Activated CD8-positive, alpha-beta memory T cell treated with anti-CD3 and anti-CD28 coated beads for 36 hours (primary cell): Measurements from ENCODE around the gene GNB1. TPM values are rescaled to one million over a fixed set of nuclear protein-coding genes. Genes with fewer than 3 reads are reported as not detected.

ENCODE experiments used
- CTCF ChIA-PET: fragments of 350-600 bp; sonication (Branson Sonifier 250); formaldehyde crosslinking; loops from one replicate; lab custom pipeline; 2021; ENCODE audit warnings: antibody characterized with exemption; lab: Charles Lee
- POLR2A ChIA-PET: fragments of 350-600 bp; sonication (Branson Sonifier 250); formaldehyde crosslinking; loops from one replicate; lab custom pipeline; 2021; ENCODE audit warnings: antibody characterized with exemption; lab: Charles Lee
- total RNA-seq, 2 experiments: library from RNA; stranded (reverse); gene quantifications; one replicate each; pipeline ENCODE4 v1.2.3, GENCODE V29; 2021

GNB1 gene
- total RNA-seq, 2 experiments from 2014 or later, result 420 to 435 TPM

- CTCF ChIA-PET, result interaction anchor here (0.6 to 2.0 kb wide), 2 partner anchors 10 to 86 kb away, joined by 3 to 6 read pairs; no protein-coding TSS in a partner anchor
- POLR2A ChIA-PET, result no interaction called here
Measured at GRCh38 chr1:1819762-1820161, 71.1 kb downstream of the GNB1 start.

GRCh38 chr1:1817221-1817620 is 73.7 kb downstream of the GNB1 start:
- CTCF ChIA-PET, result interaction anchor here (0.6 kb wide), 1 partner anchor 96 kb away, joined by 8 read pairs; no protein-coding TSS in a partner anchor
- POLR2A ChIA-PET, result no interaction called here

- CTCF ChIA-PET, result no interaction called here
- POLR2A ChIA-PET, result no interaction called here
Measured at GRCh38 chr1:1815606-1816281, 75.1 kb downstream of the GNB1 start.

GRCh38 chr1:1809489-1809888 is 81.4 kb downstream of the GNB1 start:
- ChIA-PET CTCF (interaction anchor here (1.6 kb wide), 1 partner anchor 99 kb away, joined by 3 read pairs; no protein-coding TSS in a partner anchor), POLR2A (no interaction called here)

- CTCF ChIA-PET, result interaction anchor here (0.8 to 1.6 kb wide), 2 partner anchors 10 to 98 kb away, joined by 3 to 4 read pairs; no protein-coding TSS in a partner anchor
- POLR2A ChIA-PET, result no interaction called here
Measured at GRCh38 chr1:1808206-1808605, 82.7 kb downstream of the GNB1 start.

- ChIA-PET CTCF (no interaction called here), POLR2A (no interaction called here)
Measured at GRCh38 chr1:1806890-1807289, 84.0 kb downstream of the GNB1 start.

- ChIA-PET CTCF (no interaction called here), POLR2A (no interaction called here)
Measured at GRCh38 chr1:1804301-1804700, 86.6 kb downstream of the GNB1 start.

GRCh38 chr1:1802871-1803270 is 88.0 kb downstream of the GNB1 start:
- POLR2A ChIA-PET, result no interaction called here
- CTCF ChIA-PET, result interaction anchor here (0.8 to 1.1 kb wide), 2 partner anchors 22 to 103 kb away, joined by 3 read pairs; no protein-coding TSS in a partner anchor

- POLR2A ChIA-PET, result no interaction called here
- CTCF ChIA-PET, result no interaction called here
Measured at GRCh38 chr1:1799716-1800115, 91.2 kb downstream of the GNB1 start.

GRCh38 chr1:1797731-1798341 is 93.1 kb downstream of the GNB1 start:
- POLR2A ChIA-PET, result no interaction called here
- CTCF ChIA-PET, result no interaction called here

- ChIA-PET POLR2A (no interaction called here), CTCF (no interaction called here)
Measured at GRCh38 chr1:1796466-1796865, 94.4 kb downstream of the GNB1 start.

- ChIA-PET CTCF (no interaction called here), POLR2A (no interaction called here)
Measured at GRCh38 chr1:1794999-1795398, 95.9 kb downstream of the GNB1 start.

GRCh38 chr1:1793481-1794244 is 97.2 kb downstream of the GNB1 start:
- POLR2A ChIA-PET, result no interaction called here
- CTCF ChIA-PET, result interaction anchor here (0.7 to 1.5 kb wide), 2 partner anchors 9 to 112 kb away, joined by 3 to 6 read pairs; no protein-coding TSS in a partner anchor

- POLR2A ChIA-PET, result interaction anchor here (1.1 kb wide), 1 partner anchor 120 kb away, joined by 3 read pairs; no protein-coding TSS in a partner anchor
- CTCF ChIA-PET, result interaction anchor here (1.2 to 2.2 kb wide), 3 partner anchors 9 to 116 kb away, joined by 4 to 6 read pairs (median 5); no protein-coding TSS in a partner anchor
Measured at GRCh38 chr1:1788646-1789431, 102.0 kb downstream of the GNB1 start.

- ChIA-PET CTCF (interaction anchor here (1.2 to 2.2 kb wide), 2 partner anchors 8 to 117 kb away, joined by 4 to 6 read pairs; no protein-coding TSS in a partner anchor), POLR2A (interaction anchor here (0.6 kb wide), 2 partner anchors 173 to 176 kb away, joined by 3 to 5 read pairs; no protein-coding TSS in a partner anchor)
Measured at GRCh38 chr1:1788136-1788535, 102.8 kb downstream of the GNB1 start.

GRCh38 chr1:1786836-1787605 is 103.9 kb downstream of the GNB1 start:
- POLR2A ChIA-PET, result interaction anchor here (0.6 kb wide), 1 partner anchor 174 kb away, joined by 5 read pairs; no protein-coding TSS in a partner anchor
- CTCF ChIA-PET, result no interaction called here

- POLR2A ChIA-PET, result no interaction called here
Measured at GRCh38 chr1:1785666-1786065, 105.2 kb downstream of the GNB1 start.

GRCh38 chr1:1784933-1785332 is 106.0 kb downstream of the GNB1 start:
- POLR2A ChIA-PET, result no interaction called here
- CTCF ChIA-PET, result interaction anchor here (0.7 to 1.0 kb wide), 3 partner anchors 8 to 124 kb away, joined by 3 read pairs; no protein-coding TSS in a partner anchor

More at GRCh38 chr1:1785666-1786065, 105.2 kb downstream of the GNB1 start:
- CTCF ChIA-PET, result no interaction called here
